Activated CD8-positive, alpha-beta memory T cell treated with anti-CD3 and anti-CD28 coated beads for 4 hours (primary cell): ENCODE data around the gene UBAP1.
"Not testable (repeated sequence)": the region's sequence is repeated elsewhere in the genome, so short reads cannot be mapped to it uniquely, and the experiment has no call there.

Source experiments
- DNase-seq, 2 donors: peaks; one replicate each; pipeline ENCODE4 v3.0.0-alpha.2; 2020; ENCODE audit warnings: low read depth in 2 of 2

UBAP1 gene

DNA sequence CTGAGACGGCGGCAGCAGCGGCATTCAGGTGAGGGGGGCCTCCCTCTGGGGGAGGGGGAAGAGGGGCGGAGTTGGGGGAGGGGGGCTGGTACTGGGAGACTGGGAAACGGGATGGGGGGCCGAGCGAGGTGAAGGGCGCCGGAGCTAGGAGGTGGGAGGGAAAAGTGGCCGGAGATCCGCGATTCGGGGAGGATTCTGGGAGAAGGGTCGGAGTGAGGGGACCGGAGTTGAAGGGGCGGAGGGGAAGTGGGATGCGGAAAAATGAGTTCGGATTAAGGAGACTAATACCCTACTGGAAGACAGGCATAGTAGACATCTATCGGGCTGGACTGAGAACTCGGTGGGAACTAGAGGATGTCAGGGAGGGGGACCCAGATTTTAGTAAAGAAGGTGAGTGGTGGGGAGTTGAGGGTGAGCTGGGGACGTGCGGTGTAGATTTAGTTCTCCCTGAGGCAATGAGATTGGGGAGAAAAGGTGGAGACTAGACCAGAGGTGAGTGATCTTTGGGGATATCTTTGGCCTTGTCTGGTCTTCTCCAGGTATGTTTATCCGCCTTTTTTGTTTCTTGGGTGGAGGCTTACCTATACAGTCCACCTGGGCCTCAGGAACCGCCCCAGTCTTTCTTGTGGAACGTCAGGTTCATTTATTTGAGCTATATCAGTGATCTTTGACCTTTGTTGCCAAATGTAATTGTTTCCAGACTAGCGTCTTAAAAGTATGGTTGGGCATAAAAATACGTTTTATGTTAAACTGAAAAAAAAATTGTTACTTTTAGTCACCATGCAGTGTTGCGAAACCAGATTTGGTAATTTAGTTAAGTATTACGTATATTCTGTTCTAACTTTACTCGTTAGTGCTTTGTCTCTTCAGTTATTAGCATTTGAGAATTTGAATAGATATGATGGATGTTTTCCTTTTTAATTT is 632 bp downstream of the UBAP1 start:
- DNase-seq, result no peak

DNA sequence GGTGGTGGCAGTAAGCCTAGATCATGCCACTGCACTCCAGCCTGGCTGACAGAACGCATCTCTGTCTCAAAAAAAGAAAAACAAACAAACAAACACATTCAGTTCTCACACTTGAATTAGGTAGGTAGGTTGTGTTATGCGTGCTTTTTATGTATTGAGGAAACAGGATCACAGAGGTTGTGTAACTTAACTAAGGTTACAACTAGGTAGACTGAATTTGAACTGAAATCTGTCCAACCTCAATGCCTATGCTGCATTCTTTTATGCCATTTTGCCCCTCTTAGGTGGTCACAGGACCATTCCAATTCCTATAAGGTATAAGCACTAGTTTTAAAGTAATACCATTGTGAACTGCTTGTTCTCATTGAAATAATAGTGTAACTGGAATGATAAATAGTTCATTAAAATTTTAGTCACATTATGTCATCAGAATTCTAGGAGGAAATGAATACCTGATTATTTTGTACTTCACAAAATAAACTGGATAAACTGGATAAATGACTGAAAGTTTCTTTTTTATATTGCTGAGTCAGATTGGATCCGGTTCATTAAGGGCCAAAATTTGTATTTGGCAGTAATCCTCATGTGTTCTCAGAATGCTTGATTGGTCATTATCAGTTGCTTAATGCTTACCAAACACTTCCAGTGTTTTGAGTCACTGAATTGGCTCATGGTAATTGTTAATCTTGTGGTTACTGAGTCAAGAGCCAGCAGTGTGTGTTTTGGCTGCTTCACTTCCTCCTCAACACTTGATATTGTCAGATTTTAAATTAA is 7.1 kb downstream of the UBAP1 start:
- DNase-seq, result no peak

DNA sequence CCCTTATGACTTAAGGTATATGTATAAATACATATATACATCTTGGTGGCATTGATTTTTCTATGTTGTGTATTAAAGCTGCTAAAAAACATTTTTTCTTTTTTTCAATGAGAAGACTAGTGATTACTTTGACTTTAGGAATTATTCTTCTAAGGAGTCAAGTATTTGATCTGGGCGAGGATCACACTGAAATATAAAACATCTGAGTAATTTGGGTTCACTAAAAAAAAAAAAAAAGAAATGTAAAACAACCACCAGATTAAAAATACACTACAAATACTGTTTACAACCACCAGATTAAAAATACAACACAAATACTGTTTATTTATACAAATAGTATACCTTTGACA is 9.0 kb downstream of the UBAP1 start:
- no peak for DNase-seq

DNA sequence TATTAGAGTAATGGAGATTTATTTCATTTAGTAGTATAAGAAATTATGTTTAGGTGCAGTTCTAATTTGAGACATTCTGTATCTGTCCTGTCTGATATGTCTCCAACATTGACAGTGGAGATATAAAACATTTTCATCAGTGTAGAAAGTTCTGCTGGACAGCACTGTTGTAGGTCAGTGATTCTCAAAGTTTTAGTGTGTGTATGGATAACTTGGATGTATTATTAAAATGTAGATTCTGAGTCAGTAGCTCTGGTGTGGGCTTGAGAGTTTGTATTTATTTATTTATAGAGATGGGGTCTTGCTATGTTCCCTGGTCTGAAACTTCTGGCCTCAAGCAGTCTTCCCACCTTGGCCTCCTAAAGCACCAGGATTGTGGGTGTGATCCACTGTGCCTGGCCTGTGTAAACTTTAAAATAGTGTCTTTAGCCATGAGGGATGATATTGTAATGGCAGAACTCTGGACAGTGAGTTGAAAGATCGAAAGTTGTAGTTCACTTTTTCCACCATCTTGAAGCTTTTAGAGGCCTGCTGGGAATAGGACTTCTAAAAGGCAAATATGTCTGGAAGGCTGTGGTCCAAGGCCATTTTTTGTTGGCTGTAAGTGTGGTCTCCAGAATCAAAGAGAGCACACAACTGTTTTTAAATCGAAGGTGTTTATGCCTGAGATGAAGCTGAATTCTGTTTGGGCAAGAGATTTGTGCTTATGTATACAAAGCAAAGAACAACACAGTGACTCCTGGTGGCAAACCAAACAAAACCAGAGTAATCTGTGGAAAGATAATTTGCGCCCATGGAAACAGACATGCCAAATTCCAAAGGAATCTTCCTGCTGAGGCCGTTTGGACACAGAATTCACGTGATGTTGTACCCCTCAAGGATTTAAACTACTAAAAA is 12.4 kb downstream of the UBAP1 start:
- no peak for DNase-seq

DNA sequence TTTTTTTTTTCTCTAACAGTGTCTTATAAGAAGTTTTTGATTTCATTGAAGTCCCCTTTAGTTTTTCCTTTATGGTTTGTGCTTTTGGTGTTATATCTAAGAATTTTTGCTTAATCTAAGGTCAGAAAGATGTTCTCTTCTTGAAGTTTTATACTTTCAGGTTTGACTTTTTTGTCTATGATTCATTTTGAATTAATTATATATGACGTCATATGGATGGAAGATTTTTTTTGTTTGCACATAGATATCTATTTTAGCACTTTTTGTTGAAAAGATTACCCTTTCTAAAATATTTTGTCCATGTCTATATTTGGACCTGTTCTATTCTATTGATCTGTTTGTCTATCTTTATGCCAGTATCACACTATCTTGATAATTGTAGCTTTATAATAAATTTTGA is 16.3 kb downstream of the UBAP1 start:
- no peak for DNase-seq

DNA sequence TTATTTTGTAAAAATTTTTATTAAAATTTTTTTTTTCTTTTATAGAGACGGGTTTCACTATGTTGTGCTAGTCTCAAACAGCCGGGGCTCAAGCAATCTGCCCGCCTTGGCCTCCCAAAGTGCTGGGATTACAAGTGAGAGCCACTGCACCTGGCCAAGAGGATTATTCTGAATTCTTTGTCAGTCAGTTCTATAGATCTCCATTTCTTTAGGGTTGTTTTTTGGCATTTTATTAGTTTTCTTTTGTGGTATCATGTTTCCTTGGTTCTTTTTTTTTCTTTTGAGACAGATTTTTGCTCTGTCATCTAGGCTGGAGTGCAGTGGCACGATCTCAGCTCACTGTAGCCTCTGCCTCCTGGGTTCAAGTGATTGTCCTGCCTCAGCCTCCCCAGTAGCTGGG is 18.4 kb downstream of the UBAP1 start:
- DNase-seq, result not testable (repeated sequence)

DNA sequence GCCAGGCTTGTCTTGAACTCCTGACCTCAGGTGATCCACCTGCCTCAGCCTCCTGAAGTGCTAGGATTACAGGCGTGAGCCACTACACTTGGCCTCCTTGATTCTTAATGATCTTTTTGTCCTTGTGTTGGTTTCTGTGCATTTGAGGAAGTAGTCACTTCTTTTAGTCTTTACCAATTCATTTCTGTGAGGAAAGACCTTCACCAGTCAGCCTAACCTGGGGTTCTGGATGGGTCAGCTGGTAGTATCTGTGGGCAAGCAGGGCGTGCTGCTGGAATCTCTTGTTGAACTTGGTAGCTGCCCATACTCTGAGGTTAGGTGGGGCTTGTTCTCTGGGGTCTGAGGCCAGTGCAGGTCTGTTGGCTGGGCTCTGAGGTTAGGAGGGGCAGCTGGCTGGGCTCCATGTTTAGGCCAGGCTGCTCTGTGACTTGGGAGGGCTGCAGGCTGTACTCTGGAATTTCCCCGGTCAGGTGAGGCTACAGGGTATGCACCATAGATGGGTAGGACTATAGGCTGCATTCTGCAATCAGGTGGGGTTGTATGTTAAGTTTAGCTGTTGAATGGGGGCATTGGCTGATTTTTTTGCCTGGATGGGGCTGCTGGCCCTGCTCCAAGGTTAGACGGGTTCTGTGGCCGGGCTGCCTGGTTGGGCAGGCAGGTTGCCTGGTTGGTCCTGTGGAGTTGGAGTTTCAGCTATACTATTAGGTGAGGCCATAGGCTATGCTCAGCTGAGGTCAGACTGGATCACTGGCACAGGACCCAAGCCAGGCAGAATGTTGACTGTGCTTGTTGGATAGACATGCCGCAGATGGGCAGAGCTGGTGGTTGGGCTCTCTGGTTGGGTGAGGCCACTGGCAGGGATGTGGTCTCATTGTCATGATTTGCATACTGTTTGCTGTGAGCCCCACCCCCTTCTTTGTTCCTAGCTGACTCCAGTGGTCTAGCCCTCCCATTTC is 19.2 kb downstream of the UBAP1 start:
- no peak for DNase-seq

DNA sequence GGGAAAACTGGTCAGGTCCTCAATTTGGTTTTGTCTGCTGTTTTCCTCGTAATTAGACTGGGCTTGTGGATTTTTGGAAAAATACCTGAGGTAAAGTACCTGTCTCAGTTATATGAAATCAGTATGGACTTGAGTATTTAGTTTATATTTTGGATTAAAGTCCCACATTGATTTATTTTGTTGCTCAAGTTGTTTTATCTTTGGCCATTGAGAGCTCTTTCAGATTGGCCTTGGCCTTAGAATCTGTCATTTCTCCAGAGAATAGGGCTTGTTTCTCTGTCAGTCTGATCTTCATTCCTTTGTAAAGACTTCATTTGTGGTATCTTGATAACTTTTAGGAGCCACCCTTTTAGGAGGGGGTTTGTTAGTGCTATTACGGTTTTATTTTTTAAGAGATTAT is 21.2 kb downstream of the UBAP1 start:
- DNase-seq, result no peak

DNA sequence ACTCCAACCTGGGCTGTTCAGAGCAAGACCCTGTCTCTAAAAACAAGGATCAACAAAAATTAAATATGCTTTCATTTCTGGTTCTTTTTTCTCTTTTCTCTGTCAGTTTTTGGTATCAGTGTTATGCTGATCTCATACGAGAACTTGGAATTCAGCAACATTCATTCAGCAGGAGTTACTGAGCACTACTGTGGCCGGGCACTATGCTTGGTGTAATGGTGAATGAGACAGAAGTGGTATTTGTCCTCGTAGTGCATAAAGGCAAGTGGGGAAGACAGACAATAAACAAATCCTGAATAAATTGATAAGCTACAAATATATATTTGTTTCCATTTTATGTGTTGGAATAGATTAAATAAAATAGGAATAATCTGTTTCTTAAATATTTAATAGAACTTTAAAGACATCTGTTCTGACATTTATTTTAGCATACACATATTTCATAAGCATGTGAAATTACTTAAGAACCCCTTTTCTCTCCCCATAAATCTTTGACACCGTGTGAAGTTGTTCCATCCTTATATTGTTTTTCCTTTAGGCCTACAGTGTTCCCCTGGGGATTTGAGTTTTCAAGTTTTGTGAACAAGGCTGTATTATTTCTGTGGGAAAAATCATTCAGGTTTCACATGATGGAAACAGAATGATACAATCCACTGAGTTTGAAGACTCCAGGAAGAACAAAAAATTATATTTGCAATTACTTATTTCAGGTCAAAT is 24.6 kb downstream of the UBAP1 start:
- DNase-seq, result no peak

DNA sequence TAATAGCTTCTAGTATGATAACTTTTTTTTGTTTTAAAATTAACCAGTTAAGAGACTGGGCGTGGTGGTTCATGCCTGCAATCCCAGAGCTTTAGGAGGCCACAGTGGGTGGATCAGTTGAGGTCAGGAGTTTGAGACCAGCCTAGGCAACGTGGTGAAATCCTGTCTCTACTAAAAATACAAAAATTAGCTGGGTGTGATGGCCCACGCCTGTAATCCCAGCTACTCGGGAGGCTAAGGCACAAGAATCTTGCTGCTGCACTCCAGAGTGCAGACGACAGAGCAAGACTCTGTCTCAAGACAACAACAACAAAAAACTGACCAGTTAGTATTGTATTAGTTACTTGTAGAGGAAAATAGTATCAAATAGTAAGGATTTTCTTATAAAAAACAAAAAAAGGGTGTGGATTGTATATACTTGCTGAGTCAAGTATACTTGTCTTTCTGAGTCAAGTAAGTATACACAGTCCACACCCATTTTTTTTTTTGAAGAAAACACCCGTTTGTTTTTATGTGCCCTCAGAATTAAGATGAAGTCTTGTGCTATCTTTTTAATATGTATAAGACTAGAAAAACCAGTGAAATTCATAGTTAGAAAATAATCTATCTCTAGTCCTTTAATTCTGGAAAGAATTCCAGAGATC is 25.3 kb downstream of the UBAP1 start:
- no peak for DNase-seq

DNA sequence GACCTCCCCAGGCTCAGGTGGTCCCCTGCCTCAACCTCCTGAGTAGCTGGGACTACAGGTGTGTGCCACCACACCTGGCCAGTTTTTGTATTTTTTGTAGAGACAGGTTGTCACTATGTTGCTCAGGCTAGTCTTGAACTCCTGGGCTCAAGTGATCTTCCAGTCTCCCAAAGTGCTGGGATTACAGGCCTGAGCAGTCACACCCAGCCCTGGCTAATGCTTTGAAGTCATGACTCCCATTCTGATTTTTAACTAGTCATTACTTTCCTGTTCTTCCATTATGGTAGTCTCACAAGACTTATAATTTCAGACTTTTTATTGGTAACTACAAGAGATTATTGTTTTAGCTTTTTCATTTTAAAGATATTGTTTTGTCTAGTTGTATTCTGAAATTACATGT is 26.3 kb downstream of the UBAP1 start:
- no peak for DNase-seq

DNA sequence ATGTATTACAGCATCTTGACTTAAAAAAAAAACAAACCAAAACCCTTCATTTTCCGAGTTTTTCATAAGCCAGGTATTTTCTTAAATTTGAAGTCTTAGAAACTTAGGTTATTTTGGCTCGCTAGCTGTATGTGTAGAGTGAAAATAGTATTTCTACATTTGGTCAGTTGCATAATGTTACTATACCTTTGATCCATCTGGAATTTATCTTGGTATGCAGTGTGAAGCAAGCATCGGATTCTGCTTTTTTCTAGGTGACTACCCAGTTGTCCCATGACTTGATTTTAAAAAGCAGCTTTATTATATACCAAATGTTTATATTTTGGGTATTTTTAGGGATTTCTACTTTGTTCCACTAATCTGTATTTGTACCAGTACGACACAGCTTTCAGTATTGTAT is 27.7 kb downstream of the UBAP1 start:
- no peak for DNase-seq

DNA sequence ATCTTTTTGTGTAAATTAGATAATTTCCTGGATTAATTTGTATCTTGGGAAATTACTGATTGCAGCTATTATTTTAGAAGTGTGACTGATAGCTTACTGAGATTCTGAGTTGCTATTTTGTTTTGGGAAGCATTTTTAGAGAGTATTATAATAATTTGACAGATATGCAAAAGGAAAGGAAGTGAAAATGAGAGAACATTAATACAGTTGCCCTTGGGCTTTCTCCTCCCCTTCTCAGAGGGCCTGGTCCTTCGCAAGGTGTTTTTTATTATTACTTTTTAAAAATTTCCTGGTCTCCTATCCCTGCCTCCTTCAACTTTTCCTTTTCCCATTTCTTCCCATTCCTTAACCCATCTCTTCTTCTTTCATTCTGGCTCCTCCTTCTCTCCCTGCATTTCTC is 32.6 kb downstream of the UBAP1 start:
- no peak for DNase-seq

DNA sequence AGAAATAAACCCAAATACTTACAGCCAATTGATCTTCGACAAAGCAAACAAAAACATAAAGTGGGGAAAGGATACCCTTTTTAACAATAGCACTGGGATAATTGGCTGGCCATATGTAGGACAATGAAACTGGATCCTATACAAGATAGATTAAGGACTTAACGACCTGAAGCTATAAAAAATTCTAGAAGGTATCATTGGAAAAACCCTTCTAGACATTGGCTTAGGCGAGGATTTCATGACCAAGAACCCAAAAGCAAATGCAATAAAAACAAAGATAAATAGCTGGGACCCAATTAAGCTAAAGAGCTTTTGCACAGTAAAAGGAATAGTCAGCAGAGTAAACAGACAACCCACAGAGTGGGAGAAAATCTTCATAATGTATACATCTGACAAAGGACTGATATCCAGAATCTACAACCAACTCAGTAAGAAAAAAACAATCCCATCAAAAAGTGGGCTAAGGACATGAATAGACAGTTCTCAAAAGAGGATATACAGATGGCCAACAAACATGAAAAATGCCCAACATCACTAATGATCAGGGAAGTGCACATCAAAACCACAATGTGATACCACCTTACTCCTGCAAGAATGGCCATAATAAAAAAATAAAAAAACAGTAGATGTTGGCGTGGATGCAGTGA is 35.6 kb downstream of the UBAP1 start:
- DNase-seq, result not testable (repeated sequence)

DNA sequence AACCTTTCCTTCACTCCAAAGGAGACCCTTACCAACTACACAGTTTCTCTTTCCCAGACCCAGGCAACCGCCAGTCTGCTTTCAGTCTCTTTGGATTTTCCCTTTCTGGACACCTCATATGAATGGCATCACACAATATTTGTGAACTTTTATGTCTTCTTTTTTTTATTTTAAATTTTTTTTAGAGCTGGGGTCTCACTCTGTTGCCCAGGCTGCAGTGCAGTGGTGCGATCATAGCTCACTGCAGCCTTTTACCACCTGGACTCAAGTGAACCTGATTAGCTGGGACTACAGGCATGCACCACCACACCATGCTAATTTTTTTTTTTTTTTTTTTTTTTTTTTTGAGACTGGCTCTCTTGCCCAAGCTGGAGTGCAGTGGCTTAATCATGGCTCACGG is 37.5 kb downstream of the UBAP1 start:
- no peak for DNase-seq

DNA sequence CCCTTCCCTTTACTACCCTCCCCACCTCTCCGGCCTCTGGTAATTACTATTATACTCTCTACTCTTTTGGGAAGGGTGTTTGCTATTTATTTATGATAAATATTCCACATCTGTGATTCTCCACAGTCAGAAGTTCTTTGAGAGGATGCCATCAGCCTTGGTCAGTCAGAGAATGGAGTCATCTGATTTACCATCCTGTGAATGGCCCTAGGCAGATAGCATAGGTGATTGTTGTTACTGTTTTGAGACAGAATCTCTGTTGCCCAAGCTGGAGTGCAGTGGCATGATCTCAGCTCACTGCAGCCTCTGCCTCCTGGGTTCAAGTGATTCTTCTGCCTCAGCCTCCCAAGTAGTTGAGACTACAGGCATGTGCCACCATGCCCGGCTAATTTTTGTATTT is 38.2 kb downstream of the UBAP1 start:
- DNase-seq, result not testable (repeated sequence)

DNA sequence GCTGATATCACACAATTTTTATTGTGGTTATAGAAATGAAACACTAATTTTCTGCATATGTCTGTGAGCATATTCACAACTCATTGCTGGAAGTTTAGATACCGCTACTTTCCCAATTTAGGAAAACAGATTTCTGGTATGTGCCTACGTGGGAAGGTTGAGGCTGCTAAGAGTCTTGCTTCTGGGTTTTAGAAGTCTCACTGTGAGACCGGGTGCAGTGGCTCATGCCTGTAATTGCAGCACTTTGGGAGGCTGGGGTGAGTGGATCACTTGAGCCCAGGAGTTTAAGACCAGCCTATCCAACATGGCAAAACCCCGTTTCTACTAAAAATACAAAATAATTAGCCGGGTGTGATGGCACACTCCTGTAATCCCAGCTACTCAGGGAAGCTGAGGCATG is 39.6 kb downstream of the UBAP1 start:
- DNase-seq, result no peak

DNA sequence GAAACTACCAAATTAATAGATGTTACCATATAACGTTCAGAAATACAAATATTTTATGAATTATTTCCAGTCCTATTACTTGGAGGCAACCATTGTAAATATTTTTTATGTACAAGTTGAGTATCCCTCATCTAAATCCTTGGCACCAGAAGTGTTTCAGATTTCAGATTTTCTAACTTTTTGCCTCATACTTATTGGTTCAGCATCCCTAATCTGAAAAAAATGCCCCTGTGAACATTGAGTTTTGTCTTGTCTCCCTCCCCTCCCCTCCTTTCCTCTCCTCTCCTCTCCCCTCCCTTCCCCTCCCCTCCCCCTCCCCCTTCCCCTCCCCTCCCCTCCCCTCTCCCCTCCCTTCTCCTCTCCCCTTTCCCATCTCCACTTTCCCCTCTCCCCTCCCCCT is 40.6 kb downstream of the UBAP1 start:
- no peak for DNase-seq

DNA sequence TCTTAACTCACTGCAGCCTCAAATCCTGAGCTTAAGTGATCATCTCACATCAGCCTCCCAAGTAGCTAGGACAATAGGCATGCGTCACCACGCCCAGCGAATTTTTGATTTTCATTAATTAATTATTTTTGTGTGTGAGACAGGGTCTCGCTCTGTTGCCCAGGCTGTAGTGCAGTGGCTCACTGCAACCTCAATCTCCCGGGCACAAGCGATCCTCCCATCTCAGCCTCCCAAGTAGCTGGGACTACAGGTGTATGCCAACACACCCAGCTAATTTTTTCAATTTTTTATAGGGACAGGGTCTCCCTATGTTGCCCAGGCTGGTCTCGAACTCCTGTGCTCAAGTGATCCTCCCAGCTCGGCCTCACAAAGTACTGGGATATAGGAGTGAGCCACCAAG is 41.4 kb downstream of the UBAP1 start:
- DNase-seq, result no peak
